Kidney (tissue), 14 donors: ENCODE results near the gene CA10. TPM values are rescaled to one million over a fixed set of nuclear protein-coding genes. Genes with fewer than 3 reads are reported as not detected.

Source experiments
- DNase-seq, 5 donors: peaks; one replicate each; pipeline ENCODE4 v3.0.0-alpha.2; 2013 to 2020
- FAIRE-seq: peaks from 2 replicates; lab custom pipeline; 2012; peaks lifted over from hg19 to GRCh38; lab: Jason Lieb, UNC
- H3K27ac ChIP-seq, 2 donors: one replicate each; pipeline ENCODE4 v1.7.0; 2013; ENCODE audit warnings: low read depth in 2 of 2, low read length in 2 of 2, inconsistent platforms in 1 of 2
- H3K27me3 ChIP-seq: one replicate; pipeline ENCODE4 v1.7.1; 2013; ENCODE audit warnings: low read length, inconsistent platforms; ENCODE audit not compliant: control insufficient read depth, insufficient read depth
- H3K36me3 ChIP-seq, 3 donors: one replicate each; pipeline versions ENCODE4 v1.7.0 to v1.7.1; 2013; ENCODE audit warnings: low read length in 3 of 3, control low read depth in 1 of 3, inconsistent platforms in 1 of 3; ENCODE audit not compliant: insufficient read depth in 3 of 3, control insufficient read depth in 2 of 3
- H3K4me1 ChIP-seq, 3 donors: one replicate each; pipeline versions ENCODE4 v1.7.0 to v1.7.1; 2013; ENCODE audit warnings: low read length in 3 of 3, inconsistent platforms in 1 of 3, low read depth in 1 of 3; ENCODE audit not compliant: control insufficient read depth in 2 of 3, insufficient read depth in 2 of 3
- H3K4me3 ChIP-seq, 3 donors: one replicate each; pipeline versions ENCODE4 v1.7.0 to v1.8.1; 2013; ENCODE audit warnings: low read length in 3 of 3, control low read depth in 1 of 3, inconsistent platforms in 1 of 3
- H3K9ac ChIP-seq, 3 donors: one replicate each; pipeline versions ENCODE4 v1.7.0 to v1.7.1; 2013; ENCODE audit warnings: low read length in 3 of 3, control low read depth in 1 of 3, inconsistent platforms in 1 of 3
- H3K9me3 ChIP-seq, 3 donors: one replicate each; pipeline versions ENCODE4 v1.7.0 to v1.7.1; 2013; ENCODE audit warnings: low read length in 3 of 3, control low read depth in 1 of 3, inconsistent platforms in 1 of 3; ENCODE audit not compliant: control insufficient read depth in 2 of 3, insufficient read depth in 1 of 3
- CTCF ChIP-seq: IDR thresholded peaks from 3 replicates; pipeline ENCODE4 v1.5.1; 2012; ENCODE audit warnings: mild to moderate bottlenecking, moderate library complexity, borderline replicate concordance; ENCODE audit not compliant: insufficient read depth; ENCODE audit errors: extremely low read depth
- intact Hi-C: fragments of 100-400 bp; cut with DNase I; formaldehyde crosslinking; loops from one replicate; pipeline ENCODE4 v1.11.1; 2022
- polyA plus RNA-seq: library from polyadenylated mRNA; stranded (reverse); fragments of 350-450 nt; fragmentation: Illumina TruSeq; extraction: RNeasy Lipid Tissue Mini Kit (QIAGEN cat#74804); gene quantifications from one replicate; pipeline ENCODE4 v1.2.3, GENCODE V29; 2014; ENCODE audit warnings: low read depth, low replicate concordance; ENCODE audit not compliant: insufficient read depth
- total RNA-seq: library from RNA; stranded (reverse); fragmentation: NEBNext Ultra II Directional; extraction: Animal tissue kit (Norgen Biotek cat#: 25700); gene quantifications from one replicate; pipeline ENCODE4 v1.2.1, GENCODE V29; 2021
- donor health status: control.
- donor health status: control.
- donor health status: control.
- donor health status: control.
- donor health status: control.
- donor health status: DM: yes; HTN: yes; CAD: no.
- donor health status: Normal renal cell carcinoma (clear cell type).

CA10 gene
- total and polyA plus RNA-seq, 2 donors from 2014 or later, result 3.7 to 9.8 TPM

GRCh38 chr17:51901242-51901641 is 257.3 kb downstream of the CA10 start:
- DNase-seq (no peak), FAIRE-seq (no peak)
- H3K9me3 ChIP-seq, result no peaks in the 10 kb centered on the region
- no peak overlapping the region for H3K27ac ChIP-seq
- H3K4me1 ChIP-seq, result no peaks in the 10 kb centered on the region
- H3K9ac ChIP-seq, result no peak overlapping the region
- TF ChIP-seq CTCF, result no peak
- H3K4me3 ChIP-seq, result no peak overlapping the region
- H3K36me3 ChIP-seq, result no peaks in the 10 kb centered on the region
- H3K27me3 ChIP-seq, result no peaks in the 10 kb centered on the region
- intact Hi-C loops, result no loop called here

GRCh38 chr17:51891936-51892335 is 266.6 kb downstream of the CA10 start:
- H3K27ac ChIP-seq, result no peak overlapping the region
- no peaks in the 10 kb centered on the region for H3K4me1 ChIP-seq
- H3K9me3 ChIP-seq, result no peaks in the 10 kb centered on the region
- H3K27me3 ChIP-seq, result no peaks in the 10 kb centered on the region
- no peak for FAIRE-seq
- H3K36me3 ChIP-seq, result no peaks in the 10 kb centered on the region
- H3K4me3 ChIP-seq, result no peak overlapping the region
- intact Hi-C loops, result no loop called here
- H3K9ac ChIP-seq, result no peak overlapping the region
- TF ChIP-seq CTCF, result no peak
- no peak for DNase-seq

- no peaks in the 10 kb centered on the region for H3K36me3 ChIP-seq
- no peak overlapping the region for H3K27ac ChIP-seq
- H3K4me3 ChIP-seq, result no peak overlapping the region
- FAIRE-seq (no peak), DNase-seq (no peak)
- intact Hi-C loops, result no loop called here
- H3K9me3 ChIP-seq, result no peaks in the 10 kb centered on the region
- H3K27me3 ChIP-seq, result no peaks in the 10 kb centered on the region
- no peak for TF ChIP-seq CTCF
- H3K4me1 ChIP-seq, result no peaks in the 10 kb centered on the region
- no peak overlapping the region for H3K9ac ChIP-seq
Observed at GRCh38 chr17:51890710-51891109, 267.8 kb downstream of the CA10 start.

- FAIRE-seq (no peak), DNase-seq (no peak)
- no peaks in the 10 kb centered on the region for H3K9me3 ChIP-seq
- H3K4me3 ChIP-seq, result no peak overlapping the region
- TF ChIP-seq CTCF, result no peak
- no peak overlapping the region for H3K9ac ChIP-seq
- H3K27me3 ChIP-seq, result no peaks in the 10 kb centered on the region
- intact Hi-C loops, result no loop called here
- no peaks in the 10 kb centered on the region for H3K36me3 ChIP-seq
- H3K27ac ChIP-seq, result no peak overlapping the region
- no peaks in the 10 kb centered on the region for H3K4me1 ChIP-seq
Observed at GRCh38 chr17:51888816-51889215, 269.7 kb downstream of the CA10 start.
